PC-9 (cell line): ENCODE measurements around the gene FAM8A1.

Source experiments
- EZH2 ChIP-seq: fragments of 200-600 bp; sonication (generic); IDR thresholded peaks from 2 replicates; pipeline ENCODE4 v1.8.0; 2017; ENCODE audit warnings: antibody characterized with exemption, low read depth
- TF ChIP-seq, protein P1 (sequence below): fragments of 200-600 bp; sonication (generic); conservative IDR thresholded peaks from 2 replicates; pipeline ENCODE4 v1.6.1; 2017; ENCODE audit warnings: mixed run types, antibody characterized with exemption, mild to moderate bottlenecking, moderate library complexity

DNA sequence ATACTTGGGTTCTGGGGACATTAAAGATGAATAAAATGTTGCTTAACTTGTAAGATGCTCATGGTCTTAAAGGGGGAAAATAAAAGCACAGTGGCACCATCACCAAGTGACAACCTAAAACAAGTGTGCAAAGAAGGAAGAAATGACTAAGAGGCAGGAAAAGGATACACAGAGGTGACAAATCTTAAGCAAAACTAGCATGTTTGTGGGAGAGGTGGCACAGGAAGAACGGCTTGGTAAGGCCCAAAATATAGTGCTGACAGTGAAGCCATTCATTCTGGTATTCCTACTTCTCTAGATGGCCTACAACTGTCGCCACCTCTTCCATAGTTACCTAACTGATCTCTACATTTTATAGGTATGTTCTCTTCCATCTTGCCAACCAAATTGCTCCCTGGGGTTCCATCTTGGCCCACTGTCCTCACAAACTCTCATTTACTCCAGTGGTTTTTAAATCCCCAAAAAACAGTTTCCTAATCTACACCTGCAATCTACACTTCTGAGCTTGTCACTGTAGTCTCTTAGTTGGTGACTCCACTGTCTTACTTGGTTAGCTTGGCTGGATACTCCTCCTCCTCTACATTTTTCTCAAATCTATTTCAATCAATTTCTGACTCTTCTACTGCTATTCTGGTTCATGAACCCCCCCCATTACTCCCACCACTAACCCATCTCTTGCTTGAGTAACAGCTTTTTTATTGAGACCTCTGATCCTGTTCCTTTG, 33.5 kb downstream of the FAM8A1 start:
- no peak for TF ChIP-seq EZH2
- TF ChIP-seq, protein P1, sequence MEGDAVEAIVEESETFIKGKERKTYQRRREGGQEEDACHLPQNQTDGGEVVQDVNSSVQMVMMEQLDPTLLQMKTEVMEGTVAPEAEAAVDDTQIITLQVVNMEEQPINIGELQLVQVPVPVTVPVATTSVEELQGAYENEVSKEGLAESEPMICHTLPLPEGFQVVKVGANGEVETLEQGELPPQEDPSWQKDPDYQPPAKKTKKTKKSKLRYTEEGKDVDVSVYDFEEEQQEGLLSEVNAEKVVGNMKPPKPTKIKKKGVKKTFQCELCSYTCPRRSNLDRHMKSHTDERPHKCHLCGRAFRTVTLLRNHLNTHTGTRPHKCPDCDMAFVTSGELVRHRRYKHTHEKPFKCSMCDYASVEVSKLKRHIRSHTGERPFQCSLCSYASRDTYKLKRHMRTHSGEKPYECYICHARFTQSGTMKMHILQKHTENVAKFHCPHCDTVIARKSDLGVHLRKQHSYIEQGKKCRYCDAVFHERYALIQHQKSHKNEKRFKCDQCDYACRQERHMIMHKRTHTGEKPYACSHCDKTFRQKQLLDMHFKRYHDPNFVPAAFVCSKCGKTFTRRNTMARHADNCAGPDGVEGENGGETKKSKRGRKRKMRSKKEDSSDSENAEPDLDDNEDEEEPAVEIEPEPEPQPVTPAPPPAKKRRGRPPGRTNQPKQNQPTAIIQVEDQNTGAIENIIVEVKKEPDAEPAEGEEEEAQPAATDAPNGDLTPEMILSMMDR = no peak
